Measurements from ENCODE around the gene PRR19. TPM values are rescaled to one million over a fixed set of nuclear protein-coding genes. Genes with fewer than 3 reads are reported as not detected.

Gene PRR19
- total RNA-seq, 1 donor from 2014 or later: 2.4 TPM

- H3K4me3 Mint-ChIP-seq: no peak overlapping the region
- no peaks in the 10 kb centered on the region for H3K27me3 Mint-ChIP-seq
- H3K4me1 Mint-ChIP-seq (ENCODE audit: unreplicated experiment): peaks cover 30% of the 10 kb centered on the region
- no peaks in the 10 kb centered on the region for H3K36me3 Mint-ChIP-seq
- DNase-seq (ENCODE audit: extremely low spot score, unreplicated experiment): no peak
- no peak overlapping the region for H3K27ac Mint-ChIP-seq
- no peaks in the 10 kb centered on the region for H3K9me3 Mint-ChIP-seq
- no peak for TF ChIP-seq CTCF (conservative IDR thresholded peaks at IDR 0.05)
Observed at GRCh38 chr19:42267644-42268141, 34.2 kb upstream of the PRR19 start.

- H3K27me3 Mint-ChIP-seq: no peaks in the 10 kb centered on the region
- no peak for TF ChIP-seq CTCF (conservative IDR thresholded peaks at IDR 0.05)
Observed at GRCh38 chr19:42268142-42268703, 33.7 kb upstream of the PRR19 start.

GRCh38 chr19:42268704-42269477, 33.0 kb upstream of the PRR19 start, which contains the start of gene CIC:
CIC (plus strand) TSS chr19:42269252; CDS start chr19:42271784, 2,532 bp downstream.
- Mint-ChIP-seq H3K27me3 (no peaks in the 10 kb centered on the region), H3K36me3 (no peaks in the 10 kb centered on the region), H3K4me1 (ENCODE audit: unreplicated experiment) (peaks cover 30% of the 10 kb centered on the region), H3K27ac (no peak within 1 kb of the TSS), H3K9me3 (no peaks in the 10 kb centered on the region), H3K4me3 (no peak within 1 kb of the TSS)
- no peak for TF ChIP-seq CTCF (conservative IDR thresholded peaks at IDR 0.05)
- DNase-seq (ENCODE audit: extremely low spot score, unreplicated experiment): peak; percentile 99

More at GRCh38 chr19:42268142-42268703, 33.7 kb upstream of the PRR19 start:
- Mint-ChIP-seq H3K4me3 (no peak overlapping the region), H3K4me1 (ENCODE audit: unreplicated experiment) (peaks cover 30% of the 10 kb centered on the region), H3K27ac (no peak overlapping the region), H3K36me3 (no peaks in the 10 kb centered on the region), H3K9me3 (no peaks in the 10 kb centered on the region)
- peak; percentile 98 for DNase-seq (ENCODE audit: extremely low spot score, unreplicated experiment)

- Mint-ChIP-seq H3K27ac (no peak overlapping the region), H3K4me3 (no peak overlapping the region), H3K4me1 (ENCODE audit: unreplicated experiment) (peaks cover 30% of the 10 kb centered on the region), H3K36me3 (no peaks in the 10 kb centered on the region), H3K27me3 (no peaks in the 10 kb centered on the region), H3K9me3 (no peaks in the 10 kb centered on the region)
- no peak for DNase-seq (ENCODE audit: extremely low spot score, unreplicated experiment)
- no peak for TF ChIP-seq CTCF (conservative IDR thresholded peaks at IDR 0.05)
Observed at GRCh38 chr19:42269478-42270345, 32.2 kb upstream of the PRR19 start.

GRCh38 chr19:42270346-42271044, 31.4 kb upstream of the PRR19 start:
- no peak for DNase-seq (ENCODE audit: extremely low spot score, unreplicated experiment)
- H3K9me3 Mint-ChIP-seq: no peaks in the 10 kb centered on the region
- peaks cover 34% of the 10 kb centered on the region for H3K4me1 Mint-ChIP-seq (ENCODE audit: unreplicated experiment)
- no peak overlapping the region for H3K4me3 Mint-ChIP-seq
- no peak for TF ChIP-seq CTCF (conservative IDR thresholded peaks at IDR 0.05)
- no peak overlapping the region for H3K27ac Mint-ChIP-seq
- H3K36me3 Mint-ChIP-seq: no peaks in the 10 kb centered on the region
- no peaks in the 10 kb centered on the region for H3K27me3 Mint-ChIP-seq

All from type B pancreatic cell (in vitro differentiated cells).